HepG2 (cell line): ENCODE data around the gene ANKRD35. TPM values are rescaled to one million over a fixed set of nuclear protein-coding genes. Genes with fewer than 3 reads are reported as not detected.
A peak's percentile ranks its signal among the peaks of the same experiment; 100 is the strongest.

Source experiments
- AFF4 ChIP-seq: sonication (generic); formaldehyde crosslinking; IDR thresholded peaks from 2 replicates; pipeline ENCODE4 v1.4.0; 2020; ENCODE audit warnings: missing genetic modification reagents
- DBP ChIP-seq: sonication (generic); formaldehyde crosslinking; IDR thresholded peaks from 2 replicates; pipeline ENCODE4 v1.4.0; 2020; ENCODE audit warnings: missing genetic modification reagents; ENCODE audit errors: not compliant biosample characterization
- EP300 ChIP-seq, 3 experiments: sonication (generic) in 1 of 3; formaldehyde crosslinking in 1 of 3; IDR thresholded peaks; 2 replicates each; pipeline versions ENCODE4 v1.5.1 to v1.6.1; 2011 to 2020; ENCODE audit warnings: low read depth in 2 of 3, low read length in 2 of 3, borderline replicate concordance in 1 of 3, improper control_type of control experiment in 1 of 3, mild to moderate bottlenecking in 1 of 3, missing genetic modification reagents in 1 of 3, moderate library complexity in 1 of 3
- EZH2 ChIP-seq: conservative IDR thresholded peaks from 2 replicates; pipeline ENCODE4 v1.6.1; 2012; ENCODE audit warnings: mild to moderate bottlenecking, low read depth, low read length, moderate library complexity
- HNRNPL ChIP-seq: fragments of 200-400 bp; formaldehyde crosslinking; IDR thresholded peaks from 2 replicates; pipeline ENCODE4 v1.6.1; 2017; ENCODE audit warnings: mild to moderate bottlenecking, low read depth, low read length
- KAT2B ChIP-seq: fragments of 150-350 bp; IDR thresholded peaks from 2 replicates; pipeline ENCODE4 v1.6.1; 2014; ENCODE audit warnings: low read depth, low read length, borderline replicate concordance
- MAFF ChIP-seq: IDR thresholded peaks from 2 replicates; pipeline ENCODE4 v1.6.1; 2011; ENCODE audit warnings: low read depth, low read length, improper control_type of control experiment
- MATR3 ChIP-seq: sonication (generic); formaldehyde crosslinking; IDR thresholded peaks from 2 replicates; pipeline ENCODE4 v1.4.0; 2020; ENCODE audit warnings: missing genetic modification reagents
- MLX ChIP-seq: IDR thresholded peaks from 2 replicates; pipeline ENCODE4 v1.6.1; 2016
- PBX2 ChIP-seq: IDR thresholded peaks from 2 replicates; pipeline ENCODE4 v1.6.1; 2016; ENCODE audit warnings: control low read depth
- RARG ChIP-seq: sonication (generic); formaldehyde crosslinking; IDR thresholded peaks from 2 replicates; pipeline ENCODE4 v1.4.0; 2020; ENCODE audit warnings: low read depth, mild to moderate bottlenecking, missing genetic modification reagents
- SRY ChIP-seq: sonication (generic); formaldehyde crosslinking; IDR thresholded peaks from 2 replicates; pipeline ENCODE4 v1.8.0; 2022; ENCODE audit warnings: mild to moderate bottlenecking, missing genetic modification reagents
- ZBTB44 ChIP-seq: sonication (generic); formaldehyde crosslinking; IDR thresholded peaks from 2 replicates; pipeline ENCODE4 v1.4.0; 2020; ENCODE audit warnings: missing genetic modification reagents
- ZBTB7B ChIP-seq: sonication (generic); formaldehyde crosslinking; IDR thresholded peaks from 2 replicates; pipeline ENCODE4 v1.4.0; 2020; ENCODE audit warnings: missing genetic modification reagents
- ZFYVE20 ChIP-seq: sonication (generic); formaldehyde crosslinking; IDR thresholded peaks from 2 replicates; pipeline ENCODE4 v1.8.0; 2023; ENCODE audit warnings: low read depth, mild to moderate bottlenecking, moderate library complexity, missing genetic modification reagents, borderline replicate concordance
- ZNF230 ChIP-seq: sonication (generic); formaldehyde crosslinking; IDR thresholded peaks from 2 replicates; pipeline ENCODE4 v1.4.0; 2020; ENCODE audit warnings: mild to moderate bottlenecking, missing genetic modification reagents
- ZNF24 ChIP-seq: fragments of 450-650 bp; IDR thresholded peaks from 2 replicates; pipeline ENCODE4 v1.6.1; 2017; ENCODE audit warnings: antibody characterized with exemption, mild to moderate bottlenecking
- ZNF556 ChIP-seq: sonication (generic); formaldehyde crosslinking; IDR thresholded peaks from 2 replicates; pipeline ENCODE4 v1.4.0; 2020; ENCODE audit warnings: mild to moderate bottlenecking, missing genetic modification reagents, borderline replicate concordance
- ZNF563 ChIP-seq: sonication (generic); formaldehyde crosslinking; IDR thresholded peaks from 2 replicates; pipeline ENCODE4 v1.8.0; 2022; ENCODE audit warnings: mild to moderate bottlenecking, moderate library complexity, missing genetic modification reagents
- ZNF614 ChIP-seq: IDR thresholded peaks from 2 replicates; pipeline ENCODE4 v1.6.1; 2018; ENCODE audit warnings: missing biosample characterization, missing genetic modification reagents, inconsistent platforms, borderline replicate concordance
- ZNF619 ChIP-seq: sonication (generic); formaldehyde crosslinking; IDR thresholded peaks from 2 replicates; pipeline ENCODE4 v1.4.0; 2020; ENCODE audit warnings: mild to moderate bottlenecking, missing genetic modification reagents
- polyA plus RNA-seq, 8 experiments: library from polyadenylated mRNA; depleted of rRNA in 3 of 8; stranded (reverse) in 7 of 8; unstranded in 1 of 8; fragments of >200 nt; fragmentation: Illumina TruSeq in 4 of 8; extraction: Trizol in 4 of 8; gene quantifications; 2 replicates each; pipeline versions ENCODE4 v1.2.1 to v1.2.3, GENCODE V29; 2011 to 2016; ENCODE audit warnings: low read depth in 4 of 8, missing spikeins in 1 of 8, mixed read lengths in 1 of 8; ENCODE audit not compliant: insufficient read depth in 1 of 8
- total RNA-seq, 5 experiments: library from RNA; depleted of rRNA; stranded (reverse); fragments of >200 nt; fragmentation: Illumina TruSeq; extraction: Trizol; gene quantifications; 2 replicates each; pipeline ENCODE4 v1.2.3, GENCODE V29; 2016; ENCODE audit warnings: low read depth in 1 of 5

ANKRD35 gene
- total and polyA plus RNA-seq, 2 of the 13 experiments (the other 11 are each of a cell fraction or from before 2014, with no cell fraction given), result 0.02 TPM; not detected in 1

GRCh38 chr1:145927063-145927886 is 41.6 kb upstream of the ANKRD35 start, which contains the start of gene RBM8A (continued):
- TF ChIP-seq PBX2 (CRISPR knock-in tag) (no peak; the same call in 1 of the 2 replicates), ZNF563 (CRISPR knock-in tag) (no peak), MATR3 (CRISPR knock-in tag) (no peak), ZNF230 (CRISPR knock-in tag) (no peak), AFF4 (no peak), ZFYVE20 (CRISPR knock-in tag) (no peak), ZNF619 (CRISPR knock-in tag) (peak; percentile 49; the same call in 1 of the 2 replicates), ZBTB44 (CRISPR knock-in tag) (no peak), DBP (no peak), SRY (no peak), HNRNPL (no peak), EP300 (IDR thresholded peaks at IDR 0.05; ENCODE audit: low read depth in 2 of 2, low read length in 2 of 2) (0 out of 4 replicates have a peak, but pooled peaks of 1 of the 2 experiments have one; percentile 10), EP300 (CRISPR knock-in tag; IDR thresholded peaks at IDR 0.05; ENCODE audit: borderline replicate concordance) (no peak), MLX (CRISPR knock-in tag) (no peak), ZNF556 (CRISPR knock-in tag) (no peak; the same call in 1 of the 2 replicates), EZH2 (no peak), ZNF614 (CRISPR knock-in tag) (peak; percentile 38; the same call in 1 of the 2 replicates), RARG (CRISPR knock-in tag) (no peak), ZBTB7B (CRISPR knock-in tag) (no peak), MAFF (no peak), KAT2B (no peak), ZNF24 (peak; percentile 23; the same call in 1 of the 2 replicates)
